NOMO-1 treated with DMSO at 0.1 percent for 48 hours (cell line): ENCODE data around the gene LFNG.

Source experiments
- DNase-seq: peaks from one replicate; lab custom pipeline; 2025; ENCODE audit not compliant: unreplicated experiment; lab: John Stamatoyannopoulos, UW

The LFNG gene

DNA sequence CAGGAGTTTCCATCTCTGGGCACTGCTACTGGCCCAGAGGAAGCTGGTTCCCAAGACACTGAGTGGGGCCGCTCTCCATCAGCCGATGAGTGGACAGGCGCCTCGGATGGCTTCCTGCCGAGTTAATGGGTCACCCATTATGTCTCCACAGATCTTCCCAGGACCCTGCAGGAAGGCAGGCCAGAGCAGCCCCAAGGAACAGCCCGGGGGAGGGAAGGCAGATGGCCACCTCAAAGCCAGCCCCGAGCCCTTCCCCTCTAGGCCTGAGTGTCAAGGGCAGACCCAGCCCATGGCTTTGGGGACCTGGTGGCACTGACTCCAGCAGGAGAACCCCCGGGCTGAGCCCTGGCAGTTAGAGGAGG, 3.4 kb upstream of the LFNG start:
- DNase-seq, result no peak

DNA sequence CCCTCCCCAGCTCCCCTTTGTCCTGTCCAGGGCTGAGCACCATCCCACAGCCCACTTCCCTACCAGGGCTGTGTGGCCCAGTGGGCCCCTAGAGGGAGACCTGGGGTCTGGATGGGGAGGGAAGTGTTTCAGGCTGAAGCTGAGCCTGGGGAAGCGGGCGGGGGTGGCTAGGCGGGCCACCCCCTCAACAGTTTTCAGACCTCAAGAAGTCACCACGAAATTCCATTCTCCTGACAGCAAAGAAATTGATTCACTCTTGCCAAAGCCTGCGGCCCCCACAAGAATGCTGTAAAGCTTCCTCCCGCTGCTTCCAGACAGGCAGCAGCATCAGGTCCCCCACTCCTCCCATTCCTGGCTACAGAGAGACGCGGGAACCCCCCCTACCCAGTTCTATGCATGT, 2.5 kb upstream of the LFNG start:
- no peak for DNase-seq

DNA sequence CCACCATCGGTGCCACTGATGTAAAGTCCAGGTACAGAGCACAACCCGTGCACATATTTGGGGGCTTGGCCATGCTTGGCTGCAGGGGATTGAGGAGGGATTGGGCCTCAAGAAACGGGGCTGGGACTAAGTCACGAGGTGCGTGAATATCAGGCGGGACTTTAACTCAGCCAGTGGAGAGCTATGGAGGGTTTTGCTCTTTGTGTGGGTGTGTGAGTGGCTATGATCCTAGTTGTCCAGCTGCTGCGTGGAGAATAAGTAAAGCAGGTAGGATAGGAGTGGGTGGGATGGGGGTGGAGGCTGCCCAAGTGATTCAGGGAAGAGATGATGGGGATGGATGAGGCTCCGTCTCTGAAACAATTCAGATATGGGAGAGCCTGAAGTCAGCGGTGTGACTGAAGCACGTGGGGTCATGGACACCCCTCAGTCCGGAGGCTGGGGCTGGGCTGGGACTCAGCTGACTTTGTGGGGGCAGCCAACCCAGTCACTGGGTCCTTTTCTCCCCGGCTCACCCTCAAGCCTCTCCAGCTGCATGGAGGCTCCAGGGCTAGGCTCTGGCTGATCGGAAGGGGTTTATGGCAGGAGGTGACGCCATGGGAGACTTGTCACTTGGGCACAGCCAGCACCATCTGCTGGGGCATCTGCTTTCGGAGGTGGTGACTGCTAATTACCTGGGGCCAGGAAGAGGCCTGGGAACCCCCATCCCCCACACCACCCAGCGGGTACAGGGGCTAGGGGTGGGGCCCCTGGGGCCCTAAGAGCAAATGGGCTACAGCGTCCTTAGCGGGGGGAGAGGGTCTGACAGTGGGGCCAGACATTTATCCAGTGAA, 1.7 kb upstream of the LFNG start:
- DNase-seq, result no peak

DNA sequence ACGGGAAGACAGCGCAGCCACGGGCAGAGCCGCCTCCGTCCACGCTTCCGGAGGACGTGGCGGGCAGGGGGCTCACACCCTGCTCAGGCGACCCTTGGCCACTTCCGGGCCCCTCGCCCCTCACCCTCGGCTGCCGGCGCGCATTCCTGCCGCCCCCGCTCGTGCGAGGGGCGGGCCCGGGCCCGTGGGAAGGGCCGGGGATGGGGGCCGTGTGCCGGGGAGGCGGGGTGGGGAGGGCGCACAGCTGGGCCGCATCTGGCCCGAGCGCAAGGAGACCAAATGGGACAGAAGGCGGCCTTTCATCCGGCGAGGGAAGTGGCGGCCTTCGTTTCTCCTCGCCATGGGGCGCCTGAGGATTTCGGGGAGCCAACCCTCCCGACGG, 846 bp upstream of the LFNG start:
- DNase-seq, result no peak

DNA sequence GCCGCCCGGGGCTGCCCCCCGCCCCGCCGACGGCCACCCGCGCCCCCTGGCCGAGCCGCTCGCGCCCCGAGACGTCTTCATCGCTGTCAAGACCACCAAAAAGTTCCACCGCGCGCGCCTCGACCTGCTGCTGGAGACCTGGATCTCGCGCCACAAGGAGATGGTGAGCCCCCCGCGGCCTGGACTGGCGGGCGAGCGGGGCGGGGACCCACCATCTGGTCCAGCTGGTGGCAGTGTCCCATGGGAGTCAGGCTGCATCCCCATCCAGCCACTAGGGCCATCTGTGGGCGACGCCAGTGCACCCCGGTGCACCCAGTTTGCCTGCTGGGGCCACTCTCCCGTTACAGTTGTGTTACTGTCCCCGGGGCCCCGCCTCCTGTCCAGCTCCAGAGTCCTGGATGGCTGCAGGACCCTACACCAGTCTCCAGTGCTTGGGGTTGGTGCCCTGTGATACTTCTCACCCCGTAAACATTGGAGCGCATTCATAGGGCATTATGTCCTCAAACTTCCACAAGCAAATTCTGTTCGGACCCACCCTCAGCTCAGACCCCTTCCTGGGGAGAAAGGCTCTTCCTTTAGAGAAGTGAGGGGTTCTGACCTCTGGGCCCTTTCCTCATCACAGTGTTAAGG, 672 bp downstream of the LFNG start:
- peak; percentile 8 for DNase-seq

DNA sequence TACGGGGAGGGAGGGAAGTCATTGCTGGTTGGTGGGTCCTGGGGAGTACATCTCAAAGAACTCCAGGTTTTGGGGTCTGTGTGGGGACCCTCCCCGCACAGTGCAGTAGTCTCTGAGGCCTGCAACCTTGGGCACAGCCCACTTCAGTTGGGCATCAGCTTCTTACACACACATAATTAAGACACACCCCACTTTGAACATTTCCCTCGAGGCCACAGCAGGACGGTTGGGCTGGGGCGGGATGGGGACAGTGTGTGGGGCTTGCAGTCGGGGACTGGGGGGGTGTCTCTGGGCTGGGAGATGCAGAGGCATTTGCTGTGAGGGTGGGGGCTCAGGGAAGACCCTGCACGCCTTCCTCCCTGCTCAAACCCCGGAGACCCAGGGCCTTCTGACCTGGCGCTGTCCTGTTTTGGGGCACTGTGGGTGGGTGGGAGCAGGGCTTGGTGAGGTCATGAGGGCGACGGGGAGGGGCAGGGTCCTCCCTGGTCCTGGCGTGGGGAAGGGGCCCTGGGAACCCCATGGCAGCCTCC, 1.3 kb downstream of the LFNG start:
- DNase-seq, result no peak

DNA sequence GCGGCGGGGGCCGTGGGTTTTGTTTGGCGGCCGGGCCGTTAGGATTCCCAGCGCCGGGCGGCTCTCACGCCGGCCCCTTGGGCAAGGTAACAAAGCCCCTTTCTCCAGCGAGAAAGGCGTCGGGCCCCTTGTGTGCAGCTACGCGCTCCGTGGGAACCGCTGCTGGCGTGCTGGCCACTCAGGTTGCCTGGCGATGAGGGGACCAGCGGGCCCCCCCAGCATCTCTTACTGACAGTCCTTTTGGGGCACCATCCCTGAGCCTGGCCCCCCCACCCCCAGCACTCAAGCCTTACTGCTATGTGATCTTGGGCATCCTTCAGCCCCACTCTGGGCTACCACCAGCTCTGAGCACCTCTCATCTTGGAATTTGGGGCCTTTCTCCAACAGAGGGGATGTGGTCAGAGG, 1.8 kb downstream of the LFNG start:
- DNase-seq, result no peak

DNA sequence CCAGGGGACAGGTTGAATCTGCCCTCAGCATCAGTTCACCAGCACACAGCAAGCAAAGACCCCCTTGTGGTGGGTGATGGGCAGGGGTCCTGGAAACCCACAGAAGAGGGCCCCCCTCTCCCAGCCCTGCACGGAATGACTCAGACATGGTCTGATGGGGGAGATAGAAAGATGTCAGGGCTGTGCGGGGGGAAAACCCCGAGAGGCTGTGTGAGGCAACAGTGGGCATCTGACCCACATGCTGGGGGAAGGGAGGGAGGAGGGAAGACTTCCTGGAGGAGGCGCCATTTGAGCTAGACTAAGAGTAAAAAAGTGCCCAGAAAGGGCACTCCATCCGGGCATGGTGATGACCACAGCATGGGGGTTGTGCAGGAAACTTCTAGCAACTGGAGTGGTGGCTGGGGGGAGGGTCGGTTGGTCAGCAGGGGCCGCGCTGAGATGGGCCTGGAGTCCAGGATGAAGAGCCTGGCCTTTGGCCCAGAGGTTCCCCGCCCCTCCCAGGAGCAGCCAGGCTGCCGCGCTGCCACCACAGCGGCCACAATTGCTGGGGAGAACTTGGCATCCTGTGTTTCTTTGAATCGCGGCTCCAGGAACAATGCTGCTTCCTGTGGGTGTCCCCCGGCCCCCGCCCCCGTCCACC, 2.5 kb downstream of the LFNG start:
- DNase-seq, result no peak

DNA sequence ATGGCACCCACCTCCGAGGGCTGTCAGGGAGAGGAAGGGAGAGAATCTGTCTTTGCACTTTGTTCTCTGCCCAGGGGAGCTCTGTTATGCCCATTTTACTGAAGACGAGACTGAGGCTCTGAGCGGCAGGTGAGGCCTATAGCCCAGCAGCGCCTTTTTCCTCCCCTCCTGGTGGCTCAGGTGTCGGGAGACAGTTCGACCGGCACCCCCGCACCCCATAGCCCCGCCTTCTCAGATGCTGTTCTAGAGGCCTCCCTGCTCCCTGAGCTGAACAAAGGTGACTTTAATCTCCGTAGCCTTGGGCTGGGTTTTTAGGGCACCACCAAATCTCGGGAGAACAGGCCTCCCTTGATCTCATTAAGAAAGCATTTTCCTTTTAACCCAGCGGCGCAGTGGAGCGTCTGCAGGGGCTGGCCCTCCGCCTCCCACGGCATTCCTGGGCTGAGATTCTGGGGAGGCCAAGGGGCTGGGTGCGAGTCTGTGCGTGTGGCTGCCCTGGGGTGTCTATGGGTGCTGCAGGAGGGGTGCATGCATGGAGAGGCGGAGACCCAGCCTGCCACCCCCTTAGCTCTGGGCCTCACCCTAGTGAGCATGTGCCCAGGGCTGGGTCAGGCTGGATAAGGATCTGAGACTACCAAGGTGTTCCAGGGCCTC, 3.3 kb downstream of the LFNG start:
- no peak for DNase-seq

DNA sequence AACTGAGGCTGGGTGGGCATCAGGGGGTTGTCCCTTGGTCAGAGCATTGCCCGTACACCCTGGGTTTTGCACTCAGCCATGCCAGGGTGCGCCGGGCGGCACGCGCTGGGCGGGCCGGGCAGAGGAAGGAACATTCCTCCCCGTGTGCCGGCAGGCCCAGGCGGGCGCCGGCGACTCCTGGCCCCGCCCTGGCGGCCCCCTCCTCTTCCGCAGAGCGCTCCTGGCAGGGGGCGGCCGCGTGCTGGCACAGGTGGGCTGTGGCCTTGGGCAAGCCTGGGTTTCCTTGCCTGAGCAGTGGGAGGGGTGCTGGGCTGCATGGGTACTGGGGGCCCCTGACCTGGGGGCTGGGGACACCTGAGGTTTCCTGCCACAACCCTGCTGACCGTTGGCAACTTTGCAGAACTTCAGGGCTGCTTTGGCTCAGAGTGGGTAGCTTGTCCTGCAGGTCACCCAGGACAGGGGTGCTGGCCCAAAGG, 3.9 kb downstream of the LFNG start:
- DNase-seq, result no peak

DNA sequence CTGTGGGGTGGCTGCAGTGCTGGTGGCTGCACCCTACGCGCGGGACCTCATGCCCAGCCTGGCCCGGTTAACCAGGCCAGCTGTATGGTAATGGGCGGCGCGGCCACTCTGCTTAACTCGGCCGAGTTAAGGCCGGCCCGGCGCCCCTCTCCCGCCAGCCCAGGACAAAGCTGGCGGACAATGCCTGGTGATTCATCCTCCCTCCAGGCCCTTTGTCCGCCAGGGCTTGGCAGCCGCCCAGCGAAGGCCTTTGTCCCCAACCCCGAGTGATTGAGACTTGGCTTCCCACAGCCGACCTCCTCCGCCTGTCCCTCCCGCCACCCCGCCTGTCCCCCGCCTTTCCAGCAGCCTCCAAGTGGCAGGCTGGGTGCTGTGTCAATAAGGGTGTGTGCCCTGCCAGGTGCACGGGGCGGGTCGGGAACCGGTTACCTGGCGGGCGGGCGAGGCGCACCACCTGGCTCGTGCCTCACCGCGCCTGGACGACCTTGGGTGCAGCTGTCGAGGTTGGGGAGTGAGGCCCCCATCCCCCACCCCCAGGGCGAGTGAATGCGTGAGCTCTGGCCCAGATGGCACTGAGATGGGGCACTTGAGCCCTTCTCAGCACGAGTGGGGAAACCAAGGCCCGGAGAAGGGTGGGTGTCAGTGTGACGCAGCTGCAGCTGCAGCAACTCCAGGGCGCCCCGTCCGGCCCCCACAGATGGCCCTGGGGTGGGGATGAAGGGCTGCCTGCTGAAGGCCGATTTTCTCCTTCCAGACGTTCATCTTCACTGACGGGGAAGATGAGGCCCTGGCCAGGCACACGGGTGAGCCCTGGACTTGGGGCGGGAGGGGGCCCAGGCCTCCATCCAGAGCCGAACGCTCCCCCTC, 4.6 kb downstream of the LFNG start:
- no peak for DNase-seq

DNA sequence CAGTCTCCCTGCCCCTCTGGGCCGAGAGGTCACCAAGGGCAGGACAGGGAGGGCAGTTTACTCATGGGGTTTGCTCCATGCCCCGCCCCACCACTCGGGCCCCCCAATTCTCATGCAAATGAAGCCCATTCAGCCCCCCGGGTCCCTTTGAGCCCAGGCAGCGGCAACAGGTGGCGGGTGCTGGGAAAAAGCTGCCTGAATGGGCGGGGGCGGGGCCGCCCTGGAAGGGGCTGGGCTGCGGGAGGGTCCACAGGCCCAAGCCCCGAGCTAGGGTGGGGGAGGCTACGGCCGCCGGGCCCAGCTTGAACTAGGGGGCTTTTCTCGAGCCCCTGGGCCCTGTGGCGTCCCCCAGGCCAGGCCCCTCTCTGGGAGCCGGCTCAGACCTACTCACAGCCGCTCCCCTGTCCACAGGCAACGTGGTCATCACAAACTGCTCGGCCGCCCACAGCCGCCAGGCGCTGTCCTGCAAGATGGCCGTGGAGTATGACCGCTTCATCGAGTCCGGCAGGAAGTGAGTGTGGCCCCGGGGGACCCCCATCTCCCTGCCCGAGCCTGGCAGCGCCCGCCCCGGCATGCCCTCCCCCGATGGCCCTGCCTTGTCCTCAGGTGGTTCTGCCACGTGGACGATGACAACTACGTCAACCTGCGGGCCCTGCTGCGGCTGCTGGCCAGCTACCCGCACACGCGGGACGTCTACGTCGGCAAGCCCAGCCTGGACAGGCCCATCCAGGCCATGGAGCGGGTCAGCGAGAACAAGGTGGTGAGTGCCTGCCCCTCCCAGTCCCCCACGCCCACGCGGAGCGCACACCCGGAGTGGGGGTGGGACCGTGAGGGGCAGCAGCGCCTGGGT, 5.5 kb downstream of the LFNG start:
- no peak for DNase-seq

DNA sequence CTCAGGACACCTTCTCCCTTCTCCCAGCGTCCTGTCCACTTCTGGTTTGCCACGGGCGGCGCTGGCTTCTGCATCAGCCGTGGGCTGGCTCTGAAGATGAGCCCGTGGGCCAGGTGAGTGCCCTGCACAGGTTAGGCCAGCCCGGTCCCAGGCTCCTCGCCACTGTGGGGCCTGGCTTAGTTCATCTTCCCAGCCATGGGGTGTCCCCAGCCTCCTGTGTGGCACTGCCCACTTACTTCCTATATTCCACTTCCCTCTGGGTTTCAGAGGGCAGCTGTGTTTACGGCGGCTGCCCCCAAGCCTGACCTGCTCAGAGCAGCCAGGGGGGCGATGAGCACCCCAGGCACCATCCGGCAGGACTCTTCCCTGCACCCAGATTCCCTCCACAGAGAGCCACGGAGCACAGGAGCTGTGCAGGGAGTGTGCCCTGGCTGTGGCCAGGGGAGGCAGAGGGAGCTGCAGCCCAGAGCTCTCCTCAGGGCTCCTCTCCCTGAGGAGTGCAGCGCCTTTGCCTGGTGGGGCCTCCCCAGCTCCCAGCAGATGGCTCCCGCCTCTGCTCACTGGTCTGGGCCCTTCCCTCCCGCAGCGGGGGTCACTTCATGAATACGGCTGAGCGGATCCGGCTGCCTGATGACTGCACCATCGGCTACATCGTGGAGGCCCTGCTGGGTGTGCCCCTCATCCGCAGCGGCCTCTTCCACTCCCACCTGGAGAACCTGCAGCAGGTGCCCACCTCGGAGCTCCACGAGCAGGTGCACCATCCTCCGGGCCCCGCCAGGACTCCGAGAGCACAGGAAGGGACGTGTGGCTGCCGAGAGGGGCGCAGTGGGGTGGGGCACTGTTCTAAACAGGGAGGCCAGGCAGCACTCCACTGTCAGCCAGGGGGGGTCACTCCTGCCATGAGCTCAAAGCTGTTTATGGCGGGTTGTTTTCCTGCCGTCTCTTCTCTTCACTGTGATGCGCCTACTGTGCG, 6.4 kb downstream of the LFNG start:
- peak; percentile 8 for DNase-seq

DNA sequence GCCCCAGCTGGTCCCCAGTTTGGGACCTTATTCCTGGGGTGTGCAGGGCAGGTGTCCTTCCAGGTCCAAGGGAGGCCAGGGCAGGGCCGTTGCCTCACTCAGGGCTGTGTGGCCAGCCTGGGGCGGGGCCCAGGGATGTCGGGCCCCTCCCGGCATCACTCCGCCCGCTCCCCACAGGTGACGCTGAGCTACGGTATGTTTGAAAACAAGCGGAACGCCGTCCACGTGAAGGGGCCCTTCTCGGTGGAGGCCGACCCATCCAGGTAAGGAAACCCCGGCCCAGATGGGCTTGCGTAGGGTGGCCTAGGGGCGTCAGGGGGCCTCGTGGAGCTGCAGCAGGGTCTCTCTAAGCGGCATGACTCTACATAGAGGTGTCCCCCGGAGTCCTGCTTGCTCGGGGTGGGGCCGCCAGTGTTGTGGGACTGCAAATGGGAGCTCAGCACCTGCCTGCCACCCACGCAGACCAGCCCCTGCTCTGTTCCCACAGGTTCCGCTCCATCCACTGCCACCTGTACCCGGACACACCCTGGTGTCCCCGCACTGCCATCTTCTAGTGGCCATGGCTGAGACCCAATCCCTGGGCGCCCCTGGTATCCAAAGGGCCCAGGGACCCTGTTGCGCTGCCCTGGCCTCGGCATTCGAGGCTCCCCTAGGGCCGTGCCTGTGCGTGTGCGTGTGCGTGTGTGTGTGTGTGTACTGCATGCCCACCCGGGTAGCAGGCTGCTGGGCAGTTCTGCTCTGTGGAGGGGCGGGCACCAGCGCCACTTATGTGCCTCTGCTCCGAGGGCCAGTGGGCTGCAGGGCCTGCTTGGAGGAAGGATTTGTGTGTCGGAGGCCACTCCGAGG, 7.3 kb downstream of the LFNG start:
- DNase-seq, result no peak

DNA sequence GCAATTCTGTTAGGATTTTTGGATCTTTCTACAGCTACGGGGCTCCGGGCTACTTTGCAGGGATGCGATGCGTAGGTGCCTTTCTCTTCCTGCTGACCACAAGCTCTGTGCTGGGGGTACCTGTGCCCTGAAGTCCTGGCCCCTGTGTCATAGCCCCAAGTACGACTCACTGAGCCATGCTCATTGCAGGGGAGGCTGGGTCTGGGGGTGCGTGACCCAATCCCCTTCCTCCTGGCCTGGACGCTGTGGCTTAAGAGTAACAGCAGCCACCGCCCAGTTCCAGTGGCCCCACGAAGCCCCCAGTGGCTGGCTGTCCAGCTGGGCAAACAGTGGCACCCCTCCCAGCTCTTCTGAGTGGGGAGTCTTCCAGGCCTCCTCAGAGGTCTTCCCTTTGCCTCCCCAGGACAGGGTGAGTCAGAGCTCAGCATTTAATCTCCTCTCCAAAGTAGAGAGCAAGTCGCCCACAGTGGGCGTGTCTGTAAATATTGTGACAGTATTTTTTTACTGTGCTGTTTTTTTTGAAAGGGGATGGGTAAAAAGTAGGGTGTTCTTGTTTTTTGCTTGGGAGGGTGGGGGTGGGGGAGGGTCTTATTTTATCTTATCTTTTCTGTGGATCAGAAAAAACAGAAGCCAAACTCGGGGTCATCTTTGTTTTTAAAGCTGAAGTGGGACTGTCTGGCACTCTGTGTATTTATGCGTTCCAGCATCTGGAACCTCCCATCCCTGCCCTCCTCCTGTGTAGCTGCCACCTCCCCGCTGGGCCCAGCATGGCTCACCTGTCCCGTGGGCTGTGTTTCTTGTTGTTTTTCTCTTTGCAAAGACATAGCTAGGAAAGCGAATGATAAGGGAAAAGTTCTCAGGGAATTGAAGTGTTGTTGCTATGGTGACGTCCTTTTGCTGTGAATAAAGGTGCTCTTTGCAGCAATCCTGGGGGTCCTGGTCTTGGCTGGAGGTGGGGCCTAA, 8.2 kb downstream of the LFNG start:
- peak; percentile 40 for DNase-seq

DNA sequence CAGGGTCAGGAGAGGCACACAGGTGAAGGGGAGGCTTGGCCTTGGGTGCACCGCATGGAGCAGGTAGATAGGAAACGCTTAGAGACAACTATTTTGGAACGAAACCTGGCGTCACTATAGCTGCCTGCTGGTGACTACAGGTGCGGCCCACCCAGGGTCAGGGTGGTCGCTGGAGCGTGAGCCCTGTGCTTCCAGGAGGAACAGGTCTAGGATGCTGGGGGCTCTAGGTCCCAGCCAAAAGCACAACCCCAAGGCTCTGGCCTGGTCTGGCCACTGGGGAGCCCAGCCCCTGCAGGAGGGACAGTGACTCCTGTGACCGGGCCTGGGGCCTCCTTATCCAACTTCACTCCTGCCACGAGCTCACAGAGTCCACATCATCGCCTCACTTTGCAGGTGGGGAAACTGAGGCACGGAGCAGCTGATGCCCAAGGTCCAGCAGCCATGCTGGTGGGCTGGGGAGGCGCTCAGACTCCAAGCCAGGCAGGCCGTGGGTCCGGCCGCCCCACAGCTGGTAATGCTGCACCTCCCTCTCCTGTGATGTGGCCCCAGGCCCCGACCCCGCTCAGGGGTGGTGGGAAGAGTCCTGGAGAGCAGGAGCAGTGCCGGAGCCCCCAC, 9.0 kb downstream of the LFNG start:
- DNase-seq, result no peak
